ENCODE data around the gene EXOSC10. TPM values are rescaled to one million over a fixed set of nuclear protein-coding genes. Genes with fewer than 3 reads are reported as not detected.

The EXOSC10 gene
- total RNA-seq, 1 donor from 2014 or later, result 108 TPM

DNA sequence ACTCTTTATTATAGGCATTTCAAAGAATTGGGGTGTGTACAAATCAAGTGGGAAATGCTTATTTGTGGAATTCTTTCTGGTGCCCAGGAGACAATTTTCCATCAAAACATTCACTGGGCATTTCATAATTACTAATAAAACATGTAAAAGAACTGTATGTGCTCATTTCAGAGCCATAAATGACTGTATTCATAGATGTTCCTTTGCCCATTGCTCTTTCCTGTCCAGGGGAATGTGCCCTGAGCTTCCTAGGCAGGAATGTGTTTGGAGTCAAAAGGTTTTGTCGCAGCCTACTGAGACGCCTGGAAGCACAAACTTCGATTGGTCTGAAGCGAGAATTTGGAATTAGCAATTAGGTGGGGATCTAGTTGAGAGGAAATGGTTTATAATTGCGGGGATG is 43.7 kb upstream of the EXOSC10 start:
- Mint-ChIP-seq H3K4me1 (no peaks in the 10 kb centered on the region), H3K27me3 (no peaks in the 10 kb centered on the region), H3K4me3 (no peak overlapping the region), H3K27ac (no peak overlapping the region), H3K9me3 (no peaks in the 10 kb centered on the region), H3K36me3 (ENCODE audit: low read depth) (peaks cover 82% of the 10 kb centered on the region)
- TF ChIP-seq, protein P1, sequence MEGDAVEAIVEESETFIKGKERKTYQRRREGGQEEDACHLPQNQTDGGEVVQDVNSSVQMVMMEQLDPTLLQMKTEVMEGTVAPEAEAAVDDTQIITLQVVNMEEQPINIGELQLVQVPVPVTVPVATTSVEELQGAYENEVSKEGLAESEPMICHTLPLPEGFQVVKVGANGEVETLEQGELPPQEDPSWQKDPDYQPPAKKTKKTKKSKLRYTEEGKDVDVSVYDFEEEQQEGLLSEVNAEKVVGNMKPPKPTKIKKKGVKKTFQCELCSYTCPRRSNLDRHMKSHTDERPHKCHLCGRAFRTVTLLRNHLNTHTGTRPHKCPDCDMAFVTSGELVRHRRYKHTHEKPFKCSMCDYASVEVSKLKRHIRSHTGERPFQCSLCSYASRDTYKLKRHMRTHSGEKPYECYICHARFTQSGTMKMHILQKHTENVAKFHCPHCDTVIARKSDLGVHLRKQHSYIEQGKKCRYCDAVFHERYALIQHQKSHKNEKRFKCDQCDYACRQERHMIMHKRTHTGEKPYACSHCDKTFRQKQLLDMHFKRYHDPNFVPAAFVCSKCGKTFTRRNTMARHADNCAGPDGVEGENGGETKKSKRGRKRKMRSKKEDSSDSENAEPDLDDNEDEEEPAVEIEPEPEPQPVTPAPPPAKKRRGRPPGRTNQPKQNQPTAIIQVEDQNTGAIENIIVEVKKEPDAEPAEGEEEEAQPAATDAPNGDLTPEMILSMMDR (IDR thresholded peaks at IDR 0.05), result no peak
- ChIA-PET POLR2A (no interaction called here), CTCF (no interaction called here)
- DNase-seq, result no peak
- intact Hi-C loops (cut with micrococcal nuclease), result no loop called here
- ATAC-seq (ENCODE audit: low read depth), result no peak

DNA sequence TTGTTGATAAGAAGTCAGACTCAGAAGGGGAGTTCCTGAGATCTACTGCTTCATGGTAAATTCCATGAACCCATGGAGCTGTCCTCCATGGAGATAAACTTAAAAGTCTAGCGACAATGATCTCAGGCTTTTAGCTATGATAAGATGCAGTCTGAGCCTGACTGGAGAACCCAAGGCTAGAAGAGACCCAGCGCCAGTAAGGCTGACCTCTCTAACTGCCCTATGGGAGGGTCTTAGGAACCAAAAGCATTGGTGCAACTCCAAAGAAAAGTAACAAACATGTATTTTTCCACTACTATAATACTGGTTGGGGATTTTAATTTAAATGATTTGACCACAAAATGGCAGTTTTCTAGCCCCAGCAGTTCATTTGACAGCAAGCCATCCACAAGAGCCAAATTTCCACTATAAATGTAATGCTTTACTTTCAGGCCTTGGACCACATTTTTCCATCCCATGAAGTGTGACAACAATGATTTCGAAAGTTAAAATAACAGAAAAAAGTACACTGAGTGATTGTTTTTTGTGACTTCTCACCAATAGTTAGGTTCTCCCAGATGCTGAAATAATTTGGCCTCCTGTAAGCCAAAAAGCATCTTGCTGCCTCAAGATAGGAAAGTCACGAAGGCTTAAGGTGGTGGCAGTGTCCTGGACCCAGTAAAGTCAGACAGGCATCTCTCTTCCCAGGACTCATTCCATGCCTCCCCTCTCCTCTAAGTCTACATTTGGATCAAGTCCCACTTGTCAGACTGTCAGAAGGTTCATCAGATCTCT is 43.1 kb upstream of the EXOSC10 start:
- TF ChIP-seq, protein P1 (IDR thresholded peaks at IDR 0.05), result no peak
- CTCF ChIA-PET, result no interaction called here
- H3K36me3 Mint-ChIP-seq (ENCODE audit: low read depth), result peaks cover 83% of the 10 kb centered on the region
- intact Hi-C loops (cut with micrococcal nuclease), result no loop called here
- H3K27ac Mint-ChIP-seq, result no peak overlapping the region
- H3K4me1 Mint-ChIP-seq, result no peaks in the 10 kb centered on the region
- H3K27me3 Mint-ChIP-seq, result no peaks in the 10 kb centered on the region
- DNase-seq (no peak), ATAC-seq (ENCODE audit: low read depth) (no peak)
- no peaks in the 10 kb centered on the region for H3K9me3 Mint-ChIP-seq
- H3K4me3 Mint-ChIP-seq, result no peak overlapping the region
- POLR2A ChIA-PET, result no interaction called here

DNA sequence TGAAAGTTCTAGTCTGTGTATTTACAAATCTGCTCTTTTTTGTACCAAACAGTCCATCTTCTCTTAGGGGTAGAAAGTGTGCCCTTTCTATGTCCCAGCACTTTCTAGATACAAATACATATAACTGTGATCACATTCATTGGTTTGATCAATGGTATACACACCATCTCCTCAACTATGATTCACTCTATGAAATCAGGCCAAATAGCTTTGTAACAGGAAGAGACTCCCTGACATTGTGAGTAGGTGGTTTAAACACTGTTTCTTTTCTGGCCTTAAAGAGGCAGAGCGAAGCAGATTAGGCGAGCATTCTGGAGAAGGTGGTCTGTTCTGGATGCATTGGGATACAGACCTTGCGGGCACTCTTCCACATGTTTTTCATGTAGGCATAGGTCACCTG is 39.3 kb upstream of the EXOSC10 start:
- intact Hi-C loops (cut with micrococcal nuclease), result no loop called here
- H3K27me3 Mint-ChIP-seq, result no peaks in the 10 kb centered on the region
- H3K4me1 Mint-ChIP-seq, result no peaks in the 10 kb centered on the region
- H3K36me3 Mint-ChIP-seq (ENCODE audit: low read depth), result peaks cover 76% of the 10 kb centered on the region
- ChIA-PET POLR2A (no interaction called here), CTCF (no interaction called here)
- DNase-seq, result no peak
- ATAC-seq (ENCODE audit: low read depth), result no peak
- H3K4me3 Mint-ChIP-seq, result no peak overlapping the region
- H3K9me3 Mint-ChIP-seq, result no peaks in the 10 kb centered on the region
- no peak overlapping the region for H3K27ac Mint-ChIP-seq
- TF ChIP-seq, protein P1 (IDR thresholded peaks at IDR 0.05), result no peak

DNA sequence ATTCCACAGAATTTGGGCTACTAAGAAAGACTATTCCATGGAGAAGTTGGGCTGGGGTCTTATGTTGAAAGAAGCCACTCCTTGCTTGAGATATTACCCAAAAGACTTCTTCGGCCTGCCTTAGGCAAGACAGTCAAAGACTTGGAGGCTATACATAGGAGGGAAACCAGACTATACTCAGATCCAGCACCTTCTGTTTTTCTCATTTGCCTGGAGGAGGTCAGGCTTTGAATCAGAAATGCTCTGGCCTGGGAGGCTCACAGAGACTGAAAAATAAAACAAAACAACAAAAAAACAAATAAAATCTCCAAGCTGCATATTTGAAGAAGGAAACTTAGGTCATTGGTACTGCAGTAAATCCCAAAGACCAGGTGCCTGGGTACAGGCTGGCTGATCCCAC is 38.4 kb upstream of the EXOSC10 start:
- TF ChIP-seq, protein P1 (IDR thresholded peaks at IDR 0.05), result no peak
- Mint-ChIP-seq H3K4me3 (no peak overlapping the region), H3K36me3 (ENCODE audit: low read depth) (peaks cover 76% of the 10 kb centered on the region), H3K27me3 (no peaks in the 10 kb centered on the region), H3K9me3 (no peaks in the 10 kb centered on the region), H3K4me1 (no peaks in the 10 kb centered on the region), H3K27ac (no peak overlapping the region)
- CTCF ChIA-PET, result no interaction called here
- no peak for DNase-seq
- POLR2A ChIA-PET, result no interaction called here
- intact Hi-C loops (cut with micrococcal nuclease), result no loop called here
- no peak for ATAC-seq (ENCODE audit: low read depth)

DNA sequence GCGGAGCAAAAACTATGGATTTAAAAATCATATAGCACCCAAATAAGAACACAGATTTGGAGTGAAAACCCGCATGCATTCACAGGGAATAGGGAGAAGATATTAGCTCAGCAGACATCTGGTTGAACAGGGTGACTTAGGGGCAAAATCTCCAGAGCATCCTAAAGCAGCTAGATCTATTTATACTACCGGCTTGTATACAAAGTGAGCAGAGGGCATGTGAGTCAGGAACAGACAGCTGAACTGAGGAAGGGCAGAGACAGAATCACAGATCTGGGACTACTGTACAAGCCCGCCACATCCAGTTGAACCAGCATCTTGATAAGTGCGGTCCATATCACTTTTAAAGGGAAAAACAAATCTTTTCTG is 35.2 kb upstream of the EXOSC10 start:
- intact Hi-C loops (cut with micrococcal nuclease), result no loop called here
- DNase-seq (no peak), ATAC-seq (ENCODE audit: low read depth) (no peak)
- ChIA-PET CTCF (no interaction called here), POLR2A (no interaction called here)
- Mint-ChIP-seq H3K4me3 (no peak overlapping the region), H3K4me1 (no peaks in the 10 kb centered on the region), H3K27ac (no peak overlapping the region), H3K9me3 (no peaks in the 10 kb centered on the region), H3K36me3 (ENCODE audit: low read depth) (peaks cover 88% of the 10 kb centered on the region), H3K27me3 (no peaks in the 10 kb centered on the region)
- TF ChIP-seq, protein P1 (IDR thresholded peaks at IDR 0.05), result no peak
